ENCODE results near the gene SHC3.

SHC3 gene

GRCh38 chr9:89020754-89021153 lies 157.9 kb downstream of the SHC3 start:
- no peak for DNase-seq

GRCh38 chr9:89015336-89015735 lies 163.3 kb downstream of the SHC3 start:
- no peak for DNase-seq

- DNase-seq, result no peak
Measured at GRCh38 chr9:89014153-89014552, 164.5 kb downstream of the SHC3 start.

- no peak for DNase-seq
Measured at GRCh38 chr9:89013660-89014059, 165.0 kb downstream of the SHC3 start.

GRCh38 chr9:89012294-89013042 lies 166.2 kb downstream of the SHC3 start:
- no peak for DNase-seq

- no peak for DNase-seq
Measured at GRCh38 chr9:89011683-89012082, 166.9 kb downstream of the SHC3 start.

- no peak for DNase-seq
Measured at GRCh38 chr9:89010526-89011111, 168.0 kb downstream of the SHC3 start.

GRCh38 chr9:89010056-89010455 lies 168.6 kb downstream of the SHC3 start:
- no peak for DNase-seq

GRCh38 chr9:89009546-89009840 lies 169.1 kb downstream of the SHC3 start:
- DNase-seq, result no peak

GRCh38 chr9:89008744-89009545 lies 169.7 kb downstream of the SHC3 start:
- DNase-seq, result no peak

GRCh38 chr9:89008055-89008743 lies 170.4 kb downstream of the SHC3 start:
- no peak for DNase-seq

- no peak for DNase-seq
Measured at GRCh38 chr9:89006996-89007967, 171.3 kb downstream of the SHC3 start.

- DNase-seq, result no peak
Measured at GRCh38 chr9:89006267-89006666, 172.4 kb downstream of the SHC3 start.

GRCh38 chr9:89005323-89005722 lies 173.3 kb downstream of the SHC3 start:
- no peak for DNase-seq

GRCh38 chr9:89002987-89003386 lies 175.6 kb downstream of the SHC3 start:
- no peak for DNase-seq

GRCh38 chr9:89001917-89002540 lies 176.6 kb downstream of the SHC3 start:
- no peak for DNase-seq

GRCh38 chr9:89000973-89001916 lies 177.4 kb downstream of the SHC3 start:
- DNase-seq, result peak; percentile 10

GRCh38 chr9:89000371-89000781 lies 178.2 kb downstream of the SHC3 start:
- no peak for DNase-seq

- DNase-seq, result no peak
Measured at GRCh38 chr9:88998911-88999310, 179.7 kb downstream of the SHC3 start.

GRCh38 chr9:88998503-88998902 lies 180.1 kb downstream of the SHC3 start:
- no peak for DNase-seq

GRCh38 chr9:88997646-88998045 lies 181.0 kb downstream of the SHC3 start:
- DNase-seq, result no peak
